ENCODE data around the gene TAOK1.
"Not testable (repeated sequence)": the region's sequence is repeated elsewhere in the genome, so short reads cannot be mapped to it uniquely, and the experiment has no call there.

TAOK1 gene

DNA sequence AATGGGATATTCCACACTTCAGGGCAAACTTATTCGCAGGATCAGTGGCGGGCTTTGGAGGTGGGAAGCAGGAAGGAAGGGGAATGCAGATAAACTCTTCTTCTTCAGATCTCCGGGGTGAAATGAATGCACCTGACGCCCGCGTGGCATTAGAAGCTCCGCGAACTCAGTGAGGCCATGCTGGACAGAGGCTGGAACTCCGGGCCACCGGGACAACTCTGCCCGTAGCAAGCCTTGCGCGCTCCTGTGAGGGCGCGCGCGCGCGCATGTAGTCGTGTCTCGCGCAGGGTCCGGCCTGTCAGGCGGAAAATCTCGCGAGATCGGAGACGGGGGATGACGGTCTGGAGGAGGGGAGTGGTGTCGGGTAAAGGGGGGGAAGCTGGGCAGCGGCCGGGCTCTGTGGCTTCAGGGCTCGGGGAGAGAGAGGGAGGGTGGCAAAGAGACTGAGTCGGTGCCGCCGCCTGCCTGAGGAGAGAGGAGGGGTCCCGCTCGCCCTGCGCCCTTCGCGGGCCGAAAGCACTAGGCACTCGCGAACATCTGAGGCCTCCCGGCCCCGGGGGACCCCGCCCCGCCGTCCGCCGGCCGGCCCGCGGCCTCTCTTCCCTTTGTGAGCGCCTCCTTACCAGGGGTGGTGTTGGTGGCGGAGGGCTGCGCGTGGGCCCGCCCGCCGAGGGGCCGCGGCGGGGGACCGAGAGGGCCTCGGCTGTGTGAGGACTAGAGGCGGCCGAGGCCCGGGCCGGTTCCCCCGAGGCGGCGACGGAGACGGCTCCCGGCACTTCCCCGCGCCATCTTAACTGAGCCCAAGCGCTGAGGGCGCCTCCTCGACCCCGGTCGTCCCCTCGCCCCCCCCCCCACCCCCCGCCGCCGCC is at the start of gene TAOK1:
Gene TAOK1, plus strand, starts transcription at position 382 of the 869 bp plus-strand sequence. CDS start 61,186 bp downstream, outside the sequence.
- no peaks in the 10 kb centered on the region for H3K9me3 Mint-ChIP-seq
- H3K4me1 Mint-ChIP-seq: peaks cover 18% of the 10 kb centered on the region
- peak within 1 kb of the TSS; percentile 88 for H3K4me3 Mint-ChIP-seq
- DNase-seq (ENCODE audit: low spot score in 2 of 2) (peak; percentile 97 to 98), ATAC-seq (ENCODE audit: low read depth) (peak; percentile 94)
- H3K27ac Mint-ChIP-seq: peak within 1 kb of the TSS; percentile 97
- no peaks in the 10 kb centered on the region for H3K36me3 Mint-ChIP-seq
- H3K27me3 Mint-ChIP-seq: no peaks in the 10 kb centered on the region

- no peaks in the 10 kb centered on the region for H3K36me3 Mint-ChIP-seq
- no peaks in the 10 kb centered on the region for H3K9me3 Mint-ChIP-seq
- H3K27me3 Mint-ChIP-seq: peaks cover 8% of the 10 kb centered on the region
- ATAC-seq (ENCODE audit: low read depth) (no peak), DNase-seq (ENCODE audit: low spot score in 2 of 2) (no peak)
- H3K27ac Mint-ChIP-seq: no peak overlapping the region
- no peak overlapping the region for H3K4me3 Mint-ChIP-seq
- peaks cover 9% of the 10 kb centered on the region for H3K4me1 Mint-ChIP-seq
Observed at GRCh38 chr17:29341726-29342125, 48.4 kb upstream of the TAOK1 start.

GRCh38 chr17:29342158-29342765 is 47.9 kb upstream of the TAOK1 start:
- ATAC-seq (ENCODE audit: low read depth): peak; percentile 79
- DNase-seq (ENCODE audit: low spot score in 2 of 2): no peak
- Mint-ChIP-seq H3K36me3 (no peaks in the 10 kb centered on the region), H3K27me3 (peaks cover 8% of the 10 kb centered on the region), H3K4me1 (peaks cover 9% of the 10 kb centered on the region), H3K4me3 (no peak overlapping the region), H3K27ac (no peak overlapping the region), H3K9me3 (no peaks in the 10 kb centered on the region)

GRCh38 chr17:29344201-29344856 is 45.8 kb upstream of the TAOK1 start:
- H3K27me3 Mint-ChIP-seq: peaks cover 8% of the 10 kb centered on the region
- no peak for DNase-seq (ENCODE audit: low spot score in 2 of 2)
- H3K4me1 Mint-ChIP-seq: peaks cover 7% of the 10 kb centered on the region
- H3K27ac Mint-ChIP-seq: no peak overlapping the region
- ATAC-seq (ENCODE audit: low read depth): no peak
- H3K9me3 Mint-ChIP-seq: no peaks in the 10 kb centered on the region
- no peak overlapping the region for H3K4me3 Mint-ChIP-seq
- no peaks in the 10 kb centered on the region for H3K36me3 Mint-ChIP-seq

DNA sequence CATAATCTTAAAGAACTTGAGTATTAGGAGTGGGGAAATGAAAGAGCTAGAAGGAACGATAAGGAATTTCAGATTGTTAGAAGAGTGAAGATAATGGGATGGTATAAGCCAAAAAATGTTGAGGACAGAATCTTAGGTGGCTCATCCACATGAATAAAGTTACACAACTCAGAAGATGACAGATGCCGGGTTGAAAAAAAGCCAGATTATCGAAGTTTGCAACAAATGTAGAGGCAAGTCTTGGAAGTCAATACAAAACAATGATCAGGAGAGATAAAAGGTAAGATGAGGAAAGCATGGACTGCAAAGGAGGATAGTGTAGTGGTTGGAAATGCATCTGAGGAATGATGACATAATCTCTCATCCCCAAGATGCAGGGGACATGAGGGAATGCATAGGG is 45.1 kb upstream of the TAOK1 start:
- DNase-seq (ENCODE audit: low spot score in 2 of 2): no peak

GRCh38 chr17:29345470-29345869 is 44.7 kb upstream of the TAOK1 start:
- ATAC-seq (ENCODE audit: low read depth); H3K27me3 Mint-ChIP-seq; H3K9me3 Mint-ChIP-seq; H3K4me3 Mint-ChIP-seq; H3K4me1 Mint-ChIP-seq; H3K36me3 Mint-ChIP-seq; H3K27ac Mint-ChIP-seq; DNase-seq (ENCODE audit: low spot score in 2 of 2): not testable (repeated sequence)

More for the DNA sequence above, 45.1 kb upstream of the TAOK1 start:
- H3K27ac Mint-ChIP-seq: no peak overlapping the region
- no peak for ATAC-seq (ENCODE audit: low read depth)
- H3K9me3 Mint-ChIP-seq: no peaks in the 10 kb centered on the region
- H3K27me3 Mint-ChIP-seq: peaks cover 8% of the 10 kb centered on the region
- no peak overlapping the region for H3K4me3 Mint-ChIP-seq
- H3K4me1 Mint-ChIP-seq: peaks cover 7% of the 10 kb centered on the region
- H3K36me3 Mint-ChIP-seq: no peaks in the 10 kb centered on the region

DNA sequence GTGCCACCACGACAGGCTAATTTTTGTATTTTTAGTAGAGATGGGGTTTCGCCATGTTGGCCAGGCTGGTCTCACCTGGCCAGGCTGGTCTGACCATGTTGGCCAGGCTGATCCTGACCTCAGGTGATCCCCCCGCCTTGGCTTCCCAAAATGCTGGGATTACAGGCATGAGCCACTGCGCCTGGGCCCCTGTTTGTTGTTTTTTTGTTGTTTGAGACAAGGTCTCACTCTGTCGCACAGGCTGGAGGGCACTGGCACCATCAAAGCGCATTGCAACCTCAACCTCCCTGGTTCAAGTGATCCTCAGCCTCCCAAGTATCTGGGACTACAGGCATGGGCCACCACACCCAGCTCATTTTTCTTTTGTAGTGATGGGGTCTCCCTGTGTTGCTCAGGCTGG is 43.7 kb upstream of the TAOK1 start:
- no peak overlapping the region for H3K4me3 Mint-ChIP-seq
- no peaks in the 10 kb centered on the region for H3K9me3 Mint-ChIP-seq
- peaks cover 5% of the 10 kb centered on the region for H3K4me1 Mint-ChIP-seq
- H3K27me3 Mint-ChIP-seq: peaks cover 8% of the 10 kb centered on the region
- H3K36me3 Mint-ChIP-seq: no peaks in the 10 kb centered on the region
- ATAC-seq (ENCODE audit: low read depth) (no peak), DNase-seq (ENCODE audit: low spot score in 2 of 2) (no peak)
- no peak overlapping the region for H3K27ac Mint-ChIP-seq

- Mint-ChIP-seq H3K9me3 (no peaks in the 10 kb centered on the region), H3K4me3 (no peak overlapping the region), H3K36me3 (no peaks in the 10 kb centered on the region), H3K27ac (no peak overlapping the region), H3K4me1 (no peaks in the 10 kb centered on the region), H3K27me3 (peaks cover 7% of the 10 kb centered on the region)
- DNase-seq (ENCODE audit: low spot score in 2 of 2) (no peak), ATAC-seq (ENCODE audit: low read depth) (no peak)
Observed at GRCh38 chr17:29347831-29348629, 42.1 kb upstream of the TAOK1 start.

DNA sequence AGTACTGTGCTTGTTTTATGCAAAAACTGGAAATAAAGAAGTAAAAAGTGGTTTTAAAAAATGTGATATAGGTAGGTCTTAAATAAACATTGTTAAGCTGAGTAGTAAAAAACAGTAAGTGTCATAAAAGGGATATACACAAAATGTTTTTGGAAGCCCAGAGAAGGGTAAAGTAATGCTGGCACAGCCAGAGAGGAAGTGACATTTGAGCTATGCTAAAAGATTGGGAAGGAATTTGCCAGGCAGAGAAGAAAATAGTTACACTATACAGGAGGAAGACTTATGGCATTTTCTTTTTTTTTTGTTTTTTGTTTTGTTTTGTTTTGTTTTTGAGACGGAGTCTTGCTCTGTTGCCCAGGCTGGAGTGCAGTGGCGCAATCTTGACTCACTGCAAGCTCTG is 40.8 kb upstream of the TAOK1 start:
- DNase-seq (ENCODE audit: low spot score in 2 of 2) (no peak), ATAC-seq (ENCODE audit: low read depth) (no peak)
- Mint-ChIP-seq H3K27ac (no peak overlapping the region), H3K4me3 (no peak overlapping the region), H3K9me3 (no peaks in the 10 kb centered on the region), H3K27me3 (peaks cover 7% of the 10 kb centered on the region), H3K36me3 (no peaks in the 10 kb centered on the region), H3K4me1 (no peaks in the 10 kb centered on the region)

- H3K4me1 Mint-ChIP-seq: peaks cover 2% of the 10 kb centered on the region
- ATAC-seq (ENCODE audit: low read depth) (no peak), DNase-seq (ENCODE audit: low spot score in 2 of 2) (no peak)
- peaks cover 2% of the 10 kb centered on the region for H3K36me3 Mint-ChIP-seq
- peaks cover 4% of the 10 kb centered on the region for H3K27me3 Mint-ChIP-seq
- H3K9me3 Mint-ChIP-seq: no peaks in the 10 kb centered on the region
- H3K4me3 Mint-ChIP-seq: no peak overlapping the region
- no peak overlapping the region for H3K27ac Mint-ChIP-seq
Observed at GRCh38 chr17:29352146-29352545, 38.0 kb upstream of the TAOK1 start.

DNA sequence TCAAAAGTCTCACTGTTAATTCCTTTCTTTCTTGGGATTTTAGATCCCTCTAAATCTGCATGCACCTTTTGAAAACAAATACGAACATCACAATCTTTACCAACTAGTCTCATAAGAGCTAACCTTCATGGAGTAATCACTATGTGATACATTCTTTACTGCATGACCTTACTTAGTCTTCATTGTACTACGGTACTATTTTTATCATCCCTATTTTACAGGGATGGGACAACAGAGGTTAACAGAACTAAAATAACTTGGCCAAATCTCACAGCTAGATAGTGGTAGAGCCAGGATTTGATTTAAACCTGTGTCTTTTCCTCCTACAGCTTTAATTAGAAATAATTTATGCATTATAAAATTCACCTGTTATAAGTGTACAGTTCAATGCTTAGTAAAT is 32.9 kb upstream of the TAOK1 start:
- ATAC-seq (ENCODE audit: low read depth) (no peak), DNase-seq (ENCODE audit: low spot score in 2 of 2) (no peak)
- Mint-ChIP-seq H3K27ac (no peak overlapping the region), H3K9me3 (no peaks in the 10 kb centered on the region), H3K27me3 (no peaks in the 10 kb centered on the region), H3K36me3 (peaks cover 2% of the 10 kb centered on the region), H3K4me3 (no peak overlapping the region), H3K4me1 (peaks cover 4% of the 10 kb centered on the region)

DNA sequence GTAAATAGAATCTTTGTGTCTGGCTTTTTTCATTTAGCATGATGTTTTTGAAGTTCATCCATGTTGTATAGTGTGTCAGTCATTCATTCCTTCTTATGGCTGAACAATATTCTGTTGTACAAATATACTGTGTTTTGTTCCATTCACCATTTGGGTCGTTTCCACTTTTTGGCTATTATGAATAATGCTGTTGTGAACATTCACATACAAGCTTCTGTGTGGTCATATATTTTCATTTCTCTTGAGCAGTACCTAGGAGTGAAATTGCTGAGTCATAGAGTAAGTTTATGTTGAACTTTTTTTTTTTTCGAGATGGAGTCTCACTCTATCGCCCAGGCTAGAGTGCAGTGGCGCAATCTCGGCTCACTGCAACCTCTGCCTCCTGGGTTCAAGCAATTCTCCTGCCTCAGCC is 32.3 kb upstream of the TAOK1 start:
- no peak for ATAC-seq (ENCODE audit: low read depth)
- Mint-ChIP-seq H3K4me3 (no peak overlapping the region), H3K9me3 (no peaks in the 10 kb centered on the region), H3K4me1 (peaks cover 4% of the 10 kb centered on the region), H3K36me3 (peaks cover 2% of the 10 kb centered on the region), H3K27me3 (no peaks in the 10 kb centered on the region), H3K27ac (no peak overlapping the region)
- DNase-seq (ENCODE audit: low spot score in 2 of 2): no peak

DNA sequence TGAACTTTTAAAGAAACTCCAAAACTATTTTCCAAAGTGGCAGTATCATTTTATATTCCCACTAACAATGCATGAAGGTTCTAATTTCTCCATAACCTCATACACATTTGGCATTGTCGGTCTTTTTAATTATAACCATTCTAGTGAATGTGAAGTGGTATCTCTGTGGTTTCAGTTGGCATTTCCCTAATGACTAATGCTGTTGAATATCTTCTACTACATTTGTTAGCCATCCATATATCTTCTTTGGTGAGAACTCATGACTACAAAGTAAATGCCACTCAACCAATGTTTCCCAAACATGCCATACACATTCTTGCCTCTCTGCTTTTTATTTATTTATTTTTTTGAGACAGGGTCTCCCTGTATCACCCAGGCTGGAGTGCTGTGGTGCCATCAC is 31.7 kb upstream of the TAOK1 start:
- Mint-ChIP-seq H3K9me3 (no peaks in the 10 kb centered on the region), H3K27me3 (no peaks in the 10 kb centered on the region), H3K4me1 (peaks cover 4% of the 10 kb centered on the region), H3K4me3 (no peak overlapping the region), H3K36me3 (peaks cover 2% of the 10 kb centered on the region), H3K27ac (no peak overlapping the region)
- ATAC-seq (ENCODE audit: low read depth): no peak
- no peak for DNase-seq (ENCODE audit: low spot score in 2 of 2)

- H3K9me3 Mint-ChIP-seq: no peaks in the 10 kb centered on the region
- H3K27ac Mint-ChIP-seq: no peak overlapping the region
- no peak for ATAC-seq (ENCODE audit: low read depth)
- H3K4me3 Mint-ChIP-seq: no peak overlapping the region
- peaks cover 4% of the 10 kb centered on the region for H3K4me1 Mint-ChIP-seq
- no peak for DNase-seq (ENCODE audit: low spot score in 2 of 2)
- peaks cover 2% of the 10 kb centered on the region for H3K36me3 Mint-ChIP-seq
- H3K27me3 Mint-ChIP-seq: no peaks in the 10 kb centered on the region
Observed at GRCh38 chr17:29359777-29360176, 30.4 kb upstream of the TAOK1 start.

All from memory B cell (primary cell).